Measurements from ENCODE around the gene CASKIN2.

- TF ChIP-seq, protein P1, sequence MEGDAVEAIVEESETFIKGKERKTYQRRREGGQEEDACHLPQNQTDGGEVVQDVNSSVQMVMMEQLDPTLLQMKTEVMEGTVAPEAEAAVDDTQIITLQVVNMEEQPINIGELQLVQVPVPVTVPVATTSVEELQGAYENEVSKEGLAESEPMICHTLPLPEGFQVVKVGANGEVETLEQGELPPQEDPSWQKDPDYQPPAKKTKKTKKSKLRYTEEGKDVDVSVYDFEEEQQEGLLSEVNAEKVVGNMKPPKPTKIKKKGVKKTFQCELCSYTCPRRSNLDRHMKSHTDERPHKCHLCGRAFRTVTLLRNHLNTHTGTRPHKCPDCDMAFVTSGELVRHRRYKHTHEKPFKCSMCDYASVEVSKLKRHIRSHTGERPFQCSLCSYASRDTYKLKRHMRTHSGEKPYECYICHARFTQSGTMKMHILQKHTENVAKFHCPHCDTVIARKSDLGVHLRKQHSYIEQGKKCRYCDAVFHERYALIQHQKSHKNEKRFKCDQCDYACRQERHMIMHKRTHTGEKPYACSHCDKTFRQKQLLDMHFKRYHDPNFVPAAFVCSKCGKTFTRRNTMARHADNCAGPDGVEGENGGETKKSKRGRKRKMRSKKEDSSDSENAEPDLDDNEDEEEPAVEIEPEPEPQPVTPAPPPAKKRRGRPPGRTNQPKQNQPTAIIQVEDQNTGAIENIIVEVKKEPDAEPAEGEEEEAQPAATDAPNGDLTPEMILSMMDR (IDR thresholded peaks at IDR 0.05; ENCODE audit: low read depth, low read length, poor library complexity, severe bottlenecking): no peak
- no peak for TF ChIP-seq EZH2phosphoT487 (IDR thresholded peaks at IDR 0.05; ENCODE audit: borderline replicate concordance, low read length)
Observed at GRCh38 chr17:75505640-75506039, 9.7 kb downstream of the CASKIN2 start.
